C4-2B (cell line): Measurements from ENCODE around the gene CCDC85B.

ENCODE experiments used
- ZFX ChIP-seq: fragments of 450-650 bp; IDR thresholded peaks from 2 replicates; pipeline ENCODE4 v1.6.1; 2017
- TF ChIP-seq, protein P1 (sequence below): fragments of 450-650 bp; conservative IDR thresholded peaks from 2 replicates; pipeline ENCODE4 v1.5.1; 2017; ENCODE audit warnings: mild to moderate bottlenecking

DNA sequence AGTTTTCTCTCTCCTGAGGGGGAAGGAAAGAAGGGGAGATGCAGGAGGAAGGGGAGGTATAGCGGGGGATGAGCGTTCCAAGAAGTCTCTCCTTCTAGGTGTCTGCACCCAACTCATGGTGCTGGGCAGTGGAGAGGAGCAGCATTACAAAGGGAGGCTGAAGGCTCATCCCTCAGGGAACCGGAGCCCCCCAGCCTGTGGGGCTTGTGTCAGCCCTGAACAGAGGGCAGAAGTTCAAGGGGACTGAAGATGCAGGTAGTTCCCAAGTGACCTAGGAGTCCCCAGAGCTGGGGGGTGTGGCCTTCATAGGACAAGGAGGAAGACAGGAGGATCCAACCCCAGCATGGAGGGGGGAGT, 26.6 kb downstream of the CCDC85B start:
- TF ChIP-seq, protein P1, sequence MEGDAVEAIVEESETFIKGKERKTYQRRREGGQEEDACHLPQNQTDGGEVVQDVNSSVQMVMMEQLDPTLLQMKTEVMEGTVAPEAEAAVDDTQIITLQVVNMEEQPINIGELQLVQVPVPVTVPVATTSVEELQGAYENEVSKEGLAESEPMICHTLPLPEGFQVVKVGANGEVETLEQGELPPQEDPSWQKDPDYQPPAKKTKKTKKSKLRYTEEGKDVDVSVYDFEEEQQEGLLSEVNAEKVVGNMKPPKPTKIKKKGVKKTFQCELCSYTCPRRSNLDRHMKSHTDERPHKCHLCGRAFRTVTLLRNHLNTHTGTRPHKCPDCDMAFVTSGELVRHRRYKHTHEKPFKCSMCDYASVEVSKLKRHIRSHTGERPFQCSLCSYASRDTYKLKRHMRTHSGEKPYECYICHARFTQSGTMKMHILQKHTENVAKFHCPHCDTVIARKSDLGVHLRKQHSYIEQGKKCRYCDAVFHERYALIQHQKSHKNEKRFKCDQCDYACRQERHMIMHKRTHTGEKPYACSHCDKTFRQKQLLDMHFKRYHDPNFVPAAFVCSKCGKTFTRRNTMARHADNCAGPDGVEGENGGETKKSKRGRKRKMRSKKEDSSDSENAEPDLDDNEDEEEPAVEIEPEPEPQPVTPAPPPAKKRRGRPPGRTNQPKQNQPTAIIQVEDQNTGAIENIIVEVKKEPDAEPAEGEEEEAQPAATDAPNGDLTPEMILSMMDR: no peak
- no peak for TF ChIP-seq ZFX
